ENCODE measurements around the gene FRS2.

Gene FRS2, protein sequence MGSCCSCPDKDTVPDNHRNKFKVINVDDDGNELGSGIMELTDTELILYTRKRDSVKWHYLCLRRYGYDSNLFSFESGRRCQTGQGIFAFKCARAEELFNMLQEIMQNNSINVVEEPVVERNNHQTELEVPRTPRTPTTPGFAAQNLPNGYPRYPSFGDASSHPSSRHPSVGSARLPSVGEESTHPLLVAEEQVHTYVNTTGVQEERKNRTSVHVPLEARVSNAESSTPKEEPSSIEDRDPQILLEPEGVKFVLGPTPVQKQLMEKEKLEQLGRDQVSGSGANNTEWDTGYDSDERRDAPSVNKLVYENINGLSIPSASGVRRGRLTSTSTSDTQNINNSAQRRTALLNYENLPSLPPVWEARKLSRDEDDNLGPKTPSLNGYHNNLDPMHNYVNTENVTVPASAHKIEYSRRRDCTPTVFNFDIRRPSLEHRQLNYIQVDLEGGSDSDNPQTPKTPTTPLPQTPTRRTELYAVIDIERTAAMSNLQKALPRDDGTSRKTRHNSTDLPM

GRCh38 chr12:69470189-69471075, at the start of gene FRS2:
Gene FRS2 (plus strand): TSS chr12:69470388. CDS start chr12:69569031, 98,643 bp downstream.
- peak; percentile 78 for TF ChIP-seq CTCF (IDR thresholded peaks at IDR 0.05; ENCODE audit: poor library complexity, severe bottlenecking)
- Histone ChIP-seq H3K4me3 (ENCODE audit: severe bottlenecking) (peak within 1 kb of the TSS; percentile 96), H3K27me3 (ENCODE audit: insufficient read depth, poor library complexity, severe bottlenecking) (no peaks in the 10 kb centered on the region), H3K9me3 (ENCODE audit: severe bottlenecking) (peaks cover 3% of the 10 kb centered on the region), H3K27ac (ENCODE audit: poor library complexity, severe bottlenecking) (peak within 1 kb of the TSS; percentile 66), H3K36me3 (ENCODE audit: low read depth) (no peaks in the 10 kb centered on the region), H3K4me1 (ENCODE audit: insufficient read depth, poor library complexity, severe bottlenecking) (peaks cover 16% of the 10 kb centered on the region)
- DNase-seq (ENCODE audit: low spot score) (peak; percentile 85), ATAC-seq (ENCODE audit: low read depth) (peak; percentile 95)

DNA sequence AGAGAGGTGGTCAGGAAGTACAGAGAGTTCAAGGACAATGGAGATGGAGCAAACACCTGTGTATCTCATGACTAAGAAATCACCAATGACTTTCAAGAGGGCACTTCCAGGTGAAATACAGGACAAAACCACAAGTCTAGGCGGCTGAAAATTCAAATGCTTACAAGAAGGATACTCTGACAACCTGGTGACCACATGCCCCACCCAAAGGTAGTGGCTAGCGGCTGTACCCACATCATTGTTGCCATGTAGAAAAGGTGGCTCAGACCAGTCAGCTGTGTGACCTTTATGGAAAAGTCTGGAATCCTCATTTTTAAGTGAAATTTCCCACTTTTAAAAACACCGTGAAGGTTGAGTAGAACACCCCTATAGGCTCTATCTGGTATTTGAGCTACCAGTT, 48.6 kb upstream of the FRS2 start:
- no peak for DNase-seq (ENCODE audit: low spot score)
- no peak for ATAC-seq (ENCODE audit: low read depth)
- no peaks in the 10 kb centered on the region for H3K36me3 ChIP-seq (ENCODE audit: low read depth)
- H3K4me3 ChIP-seq (ENCODE audit: severe bottlenecking) = no peak overlapping the region
- no peaks in the 10 kb centered on the region for H3K9me3 ChIP-seq (ENCODE audit: severe bottlenecking)
- no peak overlapping the region for H3K27ac ChIP-seq (ENCODE audit: poor library complexity, severe bottlenecking)
- no peak for TF ChIP-seq CTCF (IDR thresholded peaks at IDR 0.05; ENCODE audit: poor library complexity, severe bottlenecking)
- no peaks in the 10 kb centered on the region for H3K4me1 ChIP-seq (ENCODE audit: insufficient read depth, poor library complexity, severe bottlenecking)
- H3K27me3 ChIP-seq (ENCODE audit: insufficient read depth, poor library complexity, severe bottlenecking) = no peaks in the 10 kb centered on the region

GRCh38 chr12:69423037-69423905, 46.9 kb upstream of the FRS2 start:
- Histone ChIP-seq H3K36me3 (ENCODE audit: low read depth) (no peaks in the 10 kb centered on the region), H3K4me1 (ENCODE audit: insufficient read depth, poor library complexity, severe bottlenecking) (no peaks in the 10 kb centered on the region), H3K9me3 (ENCODE audit: severe bottlenecking) (no peaks in the 10 kb centered on the region), H3K27me3 (ENCODE audit: insufficient read depth, poor library complexity, severe bottlenecking) (no peaks in the 10 kb centered on the region), H3K4me3 (ENCODE audit: severe bottlenecking) (no peak overlapping the region), H3K27ac (ENCODE audit: poor library complexity, severe bottlenecking) (no peak overlapping the region)
- no peak for TF ChIP-seq CTCF (IDR thresholded peaks at IDR 0.05; ENCODE audit: poor library complexity, severe bottlenecking)
- no peak for DNase-seq (ENCODE audit: low spot score)
- no peak for ATAC-seq (ENCODE audit: low read depth)

GRCh38 chr12:69425417-69425816, 44.8 kb upstream of the FRS2 start:
- DNase-seq (ENCODE audit: low spot score) (no peak), ATAC-seq (ENCODE audit: low read depth) (no peak)
- Histone ChIP-seq H3K9me3 (ENCODE audit: severe bottlenecking) (no peaks in the 10 kb centered on the region), H3K36me3 (ENCODE audit: low read depth) (no peaks in the 10 kb centered on the region), H3K27ac (ENCODE audit: poor library complexity, severe bottlenecking) (no peak overlapping the region), H3K27me3 (ENCODE audit: insufficient read depth, poor library complexity, severe bottlenecking) (no peaks in the 10 kb centered on the region), H3K4me1 (ENCODE audit: insufficient read depth, poor library complexity, severe bottlenecking) (no peaks in the 10 kb centered on the region), H3K4me3 (ENCODE audit: severe bottlenecking) (no peak overlapping the region)
- TF ChIP-seq CTCF (IDR thresholded peaks at IDR 0.05; ENCODE audit: poor library complexity, severe bottlenecking) = no peak
